GM23248 (cell line): ENCODE results near the gene AKT3.

Experiments
- EZH2 ChIP-seq: fragments of 200-600 bp; sonication (generic); IDR thresholded peaks from 2 replicates; pipeline ENCODE4 v1.6.1; 2018; ENCODE audit warnings: antibody characterized with exemption, mild to moderate bottlenecking; ENCODE audit not compliant: insufficient read depth, poor library complexity, severe bottlenecking
- EZH2phosphoT487 ChIP-seq: fragments of 200-600 bp; sonication (generic); IDR thresholded peaks from 2 replicates; pipeline ENCODE4 v1.6.1; 2018; ENCODE audit warnings: antibody characterized with exemption, moderate library complexity, mild to moderate bottlenecking, low read depth; ENCODE audit not compliant: insufficient read depth

- no peak for TF ChIP-seq EZH2phosphoT487
- no peak for TF ChIP-seq EZH2
Observed at GRCh38 chr1:243483952-243484351, 366.1 kb downstream of the AKT3 start.
